Glutamatergic neuron (in vitro differentiated cells): ENCODE data around the gene ACTC1. TPM values are rescaled to one million over a fixed set of nuclear protein-coding genes. Genes with fewer than 3 reads are reported as not detected.

ENCODE experiments used
- DNase-seq: peaks from one replicate; pipeline ENCODE4 v3.0.0; 2022
- H3K27ac Mint-ChIP-seq: one replicate; pipeline ENCODE4 v1.8.0; 2020; ENCODE audit warnings: mild to moderate bottlenecking, mixed read lengths, inconsistent platforms; ENCODE audit not compliant: unreplicated experiment
- H3K27me3 Mint-ChIP-seq: one replicate; pipeline ENCODE4 v1.8.0; 2020; ENCODE audit warnings: mild to moderate bottlenecking, moderate library complexity, mixed read lengths, inconsistent platforms; ENCODE audit not compliant: unreplicated experiment
- H3K36me3 Mint-ChIP-seq: one replicate; pipeline ENCODE4 v1.8.0; 2020; ENCODE audit warnings: mild to moderate bottlenecking, mixed read lengths, inconsistent platforms; ENCODE audit not compliant: unreplicated experiment
- H3K4me1 Mint-ChIP-seq: one replicate; pipeline ENCODE4 v1.8.0; 2020; ENCODE audit warnings: mild to moderate bottlenecking, low read depth, mixed read lengths, inconsistent platforms; ENCODE audit not compliant: unreplicated experiment
- H3K4me3 Mint-ChIP-seq: one replicate; pipeline ENCODE4 v1.8.0; 2020; ENCODE audit warnings: mild to moderate bottlenecking, mixed read lengths, inconsistent platforms; ENCODE audit not compliant: unreplicated experiment
- H3K9me3 Mint-ChIP-seq: one replicate; pipeline ENCODE4 v1.8.0; 2020; ENCODE audit warnings: mild to moderate bottlenecking, moderate library complexity, mixed read lengths, inconsistent platforms; ENCODE audit not compliant: unreplicated experiment
- total RNA-seq: library from RNA; stranded (reverse); fragmentation: NEBNext Ultra II Directional; extraction: Animal tissue kit (Norgen Biotek cat#: 25700); gene quantifications from one replicate; pipeline ENCODE4 v1.2.1, GENCODE V29; 2021; ENCODE audit not compliant: unreplicated experiment
- TF ChIP-seq, protein P1 (sequence below): fragments of 200-600 bp; sonication (generic); IDR thresholded peaks from one replicate; pipeline ENCODE4 v1.5.0; 2021; ENCODE audit not compliant: partially characterized antibody, unreplicated experiment

The ACTC1 gene
- total RNA-seq, 1 donor from 2014 or later: 19.6 TPM

DNA sequence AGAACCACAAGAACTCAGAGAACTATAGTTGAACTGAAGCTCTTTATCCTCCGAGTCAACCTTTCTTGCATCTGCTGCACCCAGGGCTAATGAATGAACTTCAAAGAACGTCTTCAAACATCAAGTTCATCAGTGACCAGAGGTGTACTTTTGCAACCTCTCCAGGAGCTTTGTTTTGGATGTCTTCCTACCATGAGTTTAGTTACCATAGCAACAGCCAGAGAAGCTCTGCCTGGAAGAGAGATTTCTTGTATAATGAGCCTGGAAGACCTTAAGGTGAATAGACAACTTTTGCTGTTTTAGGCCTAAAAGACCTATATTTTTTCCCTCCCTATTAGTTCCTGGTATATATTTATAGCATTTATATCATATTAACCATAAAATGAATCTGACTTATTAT is 9.1 kb downstream of the ACTC1 start:
- DNase-seq: no peak

GRCh38 chr15:34783991-34784390 is 11.4 kb downstream of the ACTC1 start:
- TF ChIP-seq, protein P1, sequence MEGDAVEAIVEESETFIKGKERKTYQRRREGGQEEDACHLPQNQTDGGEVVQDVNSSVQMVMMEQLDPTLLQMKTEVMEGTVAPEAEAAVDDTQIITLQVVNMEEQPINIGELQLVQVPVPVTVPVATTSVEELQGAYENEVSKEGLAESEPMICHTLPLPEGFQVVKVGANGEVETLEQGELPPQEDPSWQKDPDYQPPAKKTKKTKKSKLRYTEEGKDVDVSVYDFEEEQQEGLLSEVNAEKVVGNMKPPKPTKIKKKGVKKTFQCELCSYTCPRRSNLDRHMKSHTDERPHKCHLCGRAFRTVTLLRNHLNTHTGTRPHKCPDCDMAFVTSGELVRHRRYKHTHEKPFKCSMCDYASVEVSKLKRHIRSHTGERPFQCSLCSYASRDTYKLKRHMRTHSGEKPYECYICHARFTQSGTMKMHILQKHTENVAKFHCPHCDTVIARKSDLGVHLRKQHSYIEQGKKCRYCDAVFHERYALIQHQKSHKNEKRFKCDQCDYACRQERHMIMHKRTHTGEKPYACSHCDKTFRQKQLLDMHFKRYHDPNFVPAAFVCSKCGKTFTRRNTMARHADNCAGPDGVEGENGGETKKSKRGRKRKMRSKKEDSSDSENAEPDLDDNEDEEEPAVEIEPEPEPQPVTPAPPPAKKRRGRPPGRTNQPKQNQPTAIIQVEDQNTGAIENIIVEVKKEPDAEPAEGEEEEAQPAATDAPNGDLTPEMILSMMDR: no peak
- H3K27me3 Mint-ChIP-seq: no peaks in the 10 kb centered on the region
- DNase-seq: no peak
- H3K27ac Mint-ChIP-seq: no peak overlapping the region
- H3K36me3 Mint-ChIP-seq: no peaks in the 10 kb centered on the region
- no peak overlapping the region for H3K4me3 Mint-ChIP-seq
- no peaks in the 10 kb centered on the region for H3K4me1 Mint-ChIP-seq
- peaks cover 2% of the 10 kb centered on the region for H3K9me3 Mint-ChIP-seq

More for the DNA sequence above, 9.1 kb downstream of the ACTC1 start:
- peaks cover 5% of the 10 kb centered on the region for H3K36me3 Mint-ChIP-seq
- peaks cover 9% of the 10 kb centered on the region for H3K4me1 Mint-ChIP-seq
- H3K27me3 Mint-ChIP-seq: no peaks in the 10 kb centered on the region
- no peak overlapping the region for H3K27ac Mint-ChIP-seq
- no peak overlapping the region for H3K4me3 Mint-ChIP-seq
- TF ChIP-seq, protein P1: no peak
- peaks cover 3% of the 10 kb centered on the region for H3K9me3 Mint-ChIP-seq

DNA sequence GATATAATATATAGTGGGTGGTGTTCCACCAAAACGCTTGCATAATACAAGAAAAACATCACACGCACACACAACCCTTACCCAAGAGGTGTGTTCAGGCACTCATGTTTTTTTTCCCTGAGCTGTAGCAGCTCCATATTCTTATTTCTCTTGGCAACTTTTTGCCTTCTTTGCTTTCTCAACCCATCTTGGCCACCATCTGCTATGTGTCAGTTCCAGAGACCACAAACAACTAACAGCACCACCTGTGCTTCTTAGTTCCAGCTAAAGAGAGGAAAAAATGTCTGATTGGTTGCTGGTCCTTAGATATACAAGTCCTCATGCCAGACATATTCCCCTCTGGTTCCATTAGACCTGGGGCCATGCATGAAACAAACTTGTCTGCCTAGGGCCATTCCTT is 11.9 kb downstream of the ACTC1 start:
- Mint-ChIP-seq H3K27ac (no peak overlapping the region), H3K4me1 (no peaks in the 10 kb centered on the region)

DNA sequence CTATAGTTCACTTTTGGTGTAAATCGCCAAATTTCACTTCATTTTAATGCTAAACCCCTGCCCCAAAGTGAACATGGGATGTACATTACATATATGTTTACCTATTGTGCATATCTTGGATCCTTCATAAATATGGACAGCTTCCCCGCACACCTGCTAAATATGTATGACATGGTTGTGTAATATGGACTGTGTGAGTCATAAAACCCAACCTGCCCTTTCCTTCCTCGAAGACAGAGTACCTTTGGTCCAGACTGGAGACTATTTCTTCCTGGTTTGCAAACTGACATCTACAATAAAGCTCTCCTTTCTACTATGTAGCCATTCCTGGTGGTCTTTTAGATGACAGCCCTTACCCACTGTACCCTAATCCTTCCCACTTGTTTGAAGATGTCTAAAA is 12.4 kb downstream of the ACTC1 start:
- no peak for DNase-seq
- Mint-ChIP-seq H3K4me1 (no peaks in the 10 kb centered on the region), H3K27me3 (no peaks in the 10 kb centered on the region), H3K9me3 (peaks cover 2% of the 10 kb centered on the region), H3K36me3 (no peaks in the 10 kb centered on the region), H3K27ac (no peak overlapping the region), H3K4me3 (no peak overlapping the region)
- TF ChIP-seq, protein P1: no peak

More for the DNA sequence above, 11.9 kb downstream of the ACTC1 start:
- H3K27me3 Mint-ChIP-seq: no peaks in the 10 kb centered on the region
- H3K9me3 Mint-ChIP-seq: peaks cover 2% of the 10 kb centered on the region
- no peak overlapping the region for H3K4me3 Mint-ChIP-seq
- no peaks in the 10 kb centered on the region for H3K36me3 Mint-ChIP-seq
- TF ChIP-seq, protein P1: no peak
- no peak for DNase-seq

DNA sequence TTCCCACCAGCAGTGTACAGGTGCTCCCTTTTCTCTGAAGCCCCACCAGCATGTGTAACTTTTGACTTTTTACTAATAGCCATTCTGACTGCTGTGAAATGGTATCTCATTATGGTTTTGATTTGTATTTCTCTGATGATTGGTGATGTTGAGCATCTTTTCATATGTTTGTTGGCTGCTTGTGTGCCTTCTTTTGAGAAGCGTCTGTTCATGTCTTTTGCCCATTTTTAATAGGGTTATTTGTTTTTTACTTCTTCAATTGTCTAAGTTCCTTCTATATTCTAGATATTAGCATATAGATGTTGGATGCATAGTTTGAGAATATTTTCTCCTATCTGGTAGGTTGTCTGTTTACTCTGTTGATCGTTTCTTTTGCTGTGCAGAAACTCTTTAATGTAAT is 14.6 kb downstream of the ACTC1 start:
- TF ChIP-seq, protein P1: no peak

More for the DNA sequence above, 14.6 kb downstream of the ACTC1 start:
- Mint-ChIP-seq H3K27ac (no peak overlapping the region), H3K36me3 (no peaks in the 10 kb centered on the region), H3K9me3 (peaks cover 2% of the 10 kb centered on the region), H3K27me3 (no peaks in the 10 kb centered on the region), H3K4me1 (no peaks in the 10 kb centered on the region), H3K4me3 (no peak overlapping the region)
- DNase-seq: no peak
